HG02571 (cell line): ENCODE data around the gene PGAP6.
A peak's percentile ranks its signal among the peaks of the same experiment; 100 is the strongest.
"Not testable (repeated sequence)": the region's sequence is repeated elsewhere in the genome, so short reads cannot be mapped to it uniquely, and the experiment has no call there.

ENCODE experiments used
- ATAC-seq: cut with Tn5 transposase; IDR thresholded peaks from one replicate; pipeline ENCODE4 v1.9.1; 2021; ENCODE audit warnings: mild to moderate bottlenecking, moderate library complexity; ENCODE audit not compliant: unreplicated experiment

PGAP6 gene

DNA sequence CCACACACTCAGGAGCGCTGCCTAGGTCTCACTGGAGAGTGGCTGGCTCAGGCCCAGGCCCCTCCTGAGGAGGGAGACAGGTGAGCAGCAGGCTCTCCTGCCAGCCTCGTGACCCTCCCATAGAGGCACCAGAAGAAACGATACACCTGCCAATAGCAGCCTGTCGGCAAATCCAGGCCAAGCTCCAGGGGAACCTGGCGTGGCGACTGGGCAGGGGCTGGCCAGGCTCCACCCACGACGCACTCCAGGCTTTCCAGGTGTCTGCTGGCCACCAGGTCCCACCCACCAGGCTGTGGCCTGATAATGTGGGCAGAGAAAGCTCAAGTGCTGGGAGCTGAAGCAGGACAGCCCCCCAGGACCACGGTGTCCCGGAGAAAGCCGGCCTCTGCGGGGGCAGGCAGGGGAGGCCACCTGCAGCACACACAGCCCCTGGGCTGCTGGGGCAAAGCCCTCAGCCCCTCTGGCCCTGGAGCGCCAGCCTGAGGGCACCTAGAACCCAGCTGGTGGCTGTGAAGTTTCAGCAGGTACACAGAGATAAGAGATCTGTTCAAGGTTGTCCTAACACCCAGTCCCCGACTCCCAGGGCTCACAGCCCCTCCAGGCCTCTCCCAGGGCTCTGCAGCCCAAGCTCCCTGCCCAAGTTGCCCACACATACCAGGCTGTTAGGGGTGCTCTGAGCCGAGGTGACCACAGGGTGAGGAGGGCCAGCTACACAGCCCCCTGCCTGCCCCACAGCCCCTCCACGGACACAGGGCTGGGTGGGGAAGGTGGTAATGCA, 2.4 kb downstream of the PGAP6 start:
- no peak for ATAC-seq

DNA sequence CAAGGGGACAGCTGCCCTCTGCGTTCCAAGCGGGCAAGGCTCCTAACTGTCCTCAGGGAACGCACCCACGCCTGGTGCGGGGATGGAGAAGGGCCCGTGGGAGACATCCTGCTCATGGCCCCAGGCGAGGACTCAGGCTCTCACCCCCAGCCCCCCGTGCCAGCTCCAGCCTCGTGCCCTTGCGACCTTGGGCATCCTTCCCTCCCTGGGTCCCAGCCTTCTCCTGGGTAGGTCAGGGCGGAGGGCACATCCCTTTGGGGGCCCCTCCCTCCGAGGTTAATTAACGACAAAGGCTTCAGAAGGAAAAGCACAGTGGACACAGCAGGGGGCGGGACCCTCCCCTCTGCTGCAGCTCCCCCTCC, 3.0 kb downstream of the PGAP6 start:
- ATAC-seq = no peak

DNA sequence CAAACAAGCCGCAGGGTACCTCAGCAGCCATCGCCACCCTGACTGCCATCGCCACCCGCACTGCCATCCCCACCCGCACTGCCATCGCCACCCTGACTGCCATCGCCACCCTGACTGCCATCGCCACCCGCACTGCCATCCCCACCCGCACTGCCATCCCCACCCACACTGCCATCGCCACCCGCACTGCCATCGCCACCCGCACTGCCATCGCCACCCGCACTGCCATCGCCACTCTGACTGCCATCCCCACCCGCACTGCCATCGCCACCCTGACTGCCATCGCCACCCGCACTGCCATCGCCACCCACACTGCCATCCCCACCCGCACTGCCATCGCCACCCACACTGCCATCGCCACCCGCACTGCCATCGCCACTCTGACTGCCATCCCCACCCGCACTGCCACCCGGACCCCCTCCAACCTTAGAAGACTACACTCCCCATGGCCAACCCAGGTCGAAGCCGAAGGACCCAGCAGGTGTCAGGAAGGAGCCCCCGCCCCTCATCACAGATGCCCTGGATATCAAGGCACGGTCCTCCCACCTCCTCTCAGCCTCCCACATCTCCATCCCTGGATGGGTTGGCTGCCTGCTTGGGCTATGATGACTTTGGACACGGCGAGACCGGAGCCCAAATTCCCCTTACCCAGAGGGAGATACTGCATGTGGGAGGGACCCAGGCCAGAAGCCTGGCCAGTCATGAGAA, 3.5 kb downstream of the PGAP6 start:
- not testable (repeated sequence) for ATAC-seq

DNA sequence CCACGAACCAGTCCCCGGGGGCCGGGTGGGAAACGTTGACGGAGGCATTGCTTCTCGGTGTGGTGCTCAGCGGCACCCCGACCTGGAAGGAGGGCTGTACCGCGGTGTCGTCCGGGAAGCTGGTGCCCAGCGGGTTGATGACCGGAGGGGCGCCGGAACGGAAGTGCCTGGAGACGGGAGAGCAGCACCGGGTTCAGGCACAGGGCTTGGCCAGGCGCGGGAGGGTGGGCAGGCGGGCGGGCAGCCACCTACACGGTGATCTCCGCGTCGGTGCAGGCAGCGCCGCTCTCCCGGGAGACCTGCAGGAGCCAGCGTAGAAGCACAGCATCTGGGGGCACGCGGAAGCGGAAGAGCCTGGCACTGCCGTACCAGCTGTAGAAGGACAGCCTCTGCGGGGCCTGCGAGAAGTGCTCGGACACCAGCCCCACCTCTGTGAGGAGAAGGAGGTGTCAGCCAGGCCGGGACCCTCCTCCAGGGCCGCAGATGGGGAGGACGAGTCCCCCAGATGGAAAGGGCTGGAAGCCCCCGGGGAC, 4.3 kb downstream of the PGAP6 start:
- no peak for ATAC-seq

DNA sequence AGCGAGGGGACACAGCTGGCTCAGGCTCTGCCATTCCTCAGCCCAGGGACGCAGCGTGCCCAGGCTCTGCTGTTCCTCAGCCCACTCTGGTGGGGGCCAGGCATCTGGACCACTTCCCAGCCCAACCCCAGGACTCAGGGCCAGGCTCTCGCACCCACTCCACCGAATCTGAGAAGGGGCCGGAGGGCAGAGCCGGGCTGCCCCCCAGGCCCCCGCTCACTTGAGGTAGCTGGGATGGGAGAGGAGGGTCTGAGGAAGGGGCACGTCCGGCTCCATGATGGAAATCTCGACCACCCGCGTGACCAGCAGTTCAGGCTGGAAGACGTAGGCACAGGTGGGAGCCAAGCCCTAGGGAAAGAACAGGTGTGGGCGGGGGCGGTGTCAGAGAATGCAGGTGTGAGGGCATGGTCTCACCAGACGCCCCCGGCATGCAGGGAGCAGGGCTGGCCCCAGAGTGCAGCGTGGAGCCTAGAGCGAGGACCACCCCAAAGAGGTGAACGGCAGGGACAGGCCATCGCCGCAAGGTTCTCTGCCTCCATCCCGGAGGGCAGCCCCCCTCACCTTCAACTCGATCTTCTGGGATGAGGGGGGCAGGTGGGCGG, 4.9 kb downstream of the PGAP6 start:
- no peak for ATAC-seq

DNA sequence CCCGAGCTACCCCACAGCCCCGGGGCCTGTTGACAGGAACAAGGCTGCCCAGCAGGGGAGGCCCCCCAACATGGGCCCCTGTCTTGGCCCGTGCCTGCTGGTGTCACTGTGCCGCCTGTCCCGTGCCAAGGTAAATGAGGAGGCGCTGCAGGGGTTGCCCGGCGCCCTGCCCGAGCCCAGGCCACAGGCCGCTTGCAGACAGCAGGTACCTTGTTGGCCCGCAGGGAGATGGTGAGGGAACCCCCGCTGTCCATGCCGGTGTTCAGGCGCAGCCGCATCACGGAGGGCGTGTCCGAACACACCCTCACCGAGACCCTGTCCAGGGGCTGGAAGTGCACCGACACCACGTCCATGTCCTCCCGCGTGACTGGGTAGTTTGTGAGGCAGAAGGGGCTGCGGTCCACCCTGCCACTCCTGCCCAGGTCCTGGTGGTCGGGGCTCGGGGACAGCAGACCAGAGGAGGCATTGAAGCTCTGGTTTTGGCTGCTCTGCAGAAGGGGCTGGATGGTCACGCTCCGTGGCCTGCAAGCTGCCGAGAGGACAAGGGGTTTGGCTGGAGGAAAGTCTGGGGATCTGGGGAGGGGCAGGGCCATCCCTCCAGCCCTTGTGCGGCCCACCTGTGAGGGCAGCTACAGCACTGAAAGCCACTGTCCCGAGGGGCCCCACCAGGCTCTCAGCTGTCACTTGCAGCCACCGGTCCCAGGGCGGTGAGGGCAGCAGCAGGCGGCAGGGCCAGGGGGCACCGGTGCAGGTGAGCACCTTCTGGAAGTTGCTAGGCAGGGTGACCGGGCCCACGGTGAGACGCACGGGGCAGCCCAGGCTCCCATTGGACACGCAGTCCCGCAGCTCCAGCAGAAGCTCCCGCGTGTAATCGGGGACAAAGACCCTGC, 5.6 kb downstream of the PGAP6 start:
- ATAC-seq = no peak

DNA sequence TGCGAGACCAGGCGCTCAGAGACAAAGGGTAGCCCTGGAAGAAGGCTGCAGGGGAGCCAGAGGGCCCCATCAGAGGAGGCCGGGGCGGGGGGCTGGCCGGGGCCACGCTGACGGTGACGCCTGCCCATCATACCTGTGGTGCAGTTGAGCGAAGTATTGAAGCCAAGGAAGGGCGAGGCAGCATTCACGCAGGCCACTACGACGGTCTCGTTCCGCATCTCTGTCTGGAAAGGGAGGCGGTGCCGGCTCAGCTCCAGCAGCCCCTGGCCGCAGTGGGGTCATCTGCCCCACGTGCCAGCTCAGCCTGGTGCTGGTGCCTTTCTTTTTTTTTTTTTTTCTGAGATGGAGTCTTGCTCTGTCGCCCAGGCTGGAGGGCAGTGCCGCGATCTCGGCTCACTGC, 6.6 kb downstream of the PGAP6 start:
- ATAC-seq = no peak

DNA sequence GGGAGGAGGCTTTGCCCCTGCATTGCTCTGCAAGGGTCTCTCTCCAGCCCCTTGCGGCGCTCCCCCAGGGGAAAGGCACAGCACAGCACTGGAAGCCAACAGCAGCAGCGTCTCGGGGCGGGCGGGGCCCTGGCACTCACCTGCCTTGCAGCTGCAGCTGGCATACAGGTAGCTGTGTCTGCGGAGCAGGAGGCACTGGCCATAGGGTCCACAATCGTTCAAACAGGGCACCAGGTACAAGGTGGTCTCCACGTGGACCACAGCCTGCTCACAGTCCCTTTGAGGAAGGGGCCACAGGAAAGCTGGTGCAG, 7.2 kb downstream of the PGAP6 start:
- ATAC-seq = no peak

DNA sequence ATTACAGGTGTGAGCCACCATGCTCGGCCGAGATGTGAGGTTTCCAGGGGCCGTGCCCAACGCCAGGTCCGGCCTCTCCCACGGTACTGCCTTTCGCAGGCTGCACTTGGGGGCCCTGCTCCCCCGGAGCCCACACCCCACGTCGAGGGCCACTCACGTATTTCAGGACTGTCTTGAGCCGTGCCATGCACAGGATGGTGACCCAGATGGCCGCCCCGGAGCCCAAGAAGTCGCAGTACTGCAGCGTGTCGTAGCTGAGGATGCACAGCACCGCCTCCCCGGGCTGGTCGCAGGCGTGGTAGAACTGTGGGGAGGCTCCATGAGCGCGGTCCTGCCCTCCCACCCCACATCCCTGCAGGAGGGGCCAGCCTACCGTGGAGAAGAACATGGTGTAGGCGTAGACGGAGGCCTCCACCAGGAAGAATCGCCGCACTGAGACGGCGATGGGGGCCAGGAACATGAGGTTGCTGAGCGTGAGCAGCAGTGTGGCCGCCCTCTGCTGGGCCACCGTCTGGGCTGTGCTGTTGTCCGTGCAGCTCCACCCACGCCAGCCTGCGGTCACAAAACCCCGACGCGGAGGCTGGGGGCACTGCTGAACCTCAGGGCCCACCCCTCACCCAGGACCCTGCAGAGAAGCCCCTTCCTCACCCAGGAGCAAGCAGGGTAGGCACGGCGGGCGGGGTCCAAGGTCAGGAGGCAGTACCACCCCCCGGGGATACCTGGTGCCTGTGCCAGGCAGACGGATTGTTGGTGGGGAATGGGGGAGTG, 7.7 kb downstream of the PGAP6 start:
- no peak for ATAC-seq

DNA sequence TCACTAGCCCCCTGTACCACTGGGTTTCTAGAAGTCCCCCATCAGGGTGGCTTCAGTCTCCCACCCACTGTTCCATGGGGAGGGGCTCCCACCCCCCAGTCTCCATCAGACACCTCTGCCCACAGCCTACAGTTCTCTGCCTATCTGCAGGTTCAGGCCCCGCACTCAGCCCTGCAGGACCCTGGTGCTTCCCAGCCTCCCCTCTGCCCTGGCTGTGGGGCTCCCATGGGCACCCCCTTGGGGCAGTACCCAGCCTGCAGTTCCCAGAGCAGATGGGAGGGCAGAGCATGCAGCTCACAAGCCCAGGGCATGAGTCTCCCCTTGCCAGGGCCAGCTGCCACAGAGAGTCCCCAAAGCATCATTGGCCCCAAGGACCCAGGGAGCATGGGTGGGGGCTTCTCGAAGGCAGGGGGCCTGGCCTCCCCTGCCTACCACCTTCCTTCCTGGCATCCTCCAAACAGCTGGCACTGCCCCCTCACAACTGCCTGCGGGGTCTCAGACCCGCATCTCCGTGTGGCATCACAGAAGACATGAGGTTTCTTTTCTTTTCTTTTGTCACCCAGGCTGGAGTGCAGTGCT, 8.7 kb downstream of the PGAP6 start:
- ATAC-seq = no peak

DNA sequence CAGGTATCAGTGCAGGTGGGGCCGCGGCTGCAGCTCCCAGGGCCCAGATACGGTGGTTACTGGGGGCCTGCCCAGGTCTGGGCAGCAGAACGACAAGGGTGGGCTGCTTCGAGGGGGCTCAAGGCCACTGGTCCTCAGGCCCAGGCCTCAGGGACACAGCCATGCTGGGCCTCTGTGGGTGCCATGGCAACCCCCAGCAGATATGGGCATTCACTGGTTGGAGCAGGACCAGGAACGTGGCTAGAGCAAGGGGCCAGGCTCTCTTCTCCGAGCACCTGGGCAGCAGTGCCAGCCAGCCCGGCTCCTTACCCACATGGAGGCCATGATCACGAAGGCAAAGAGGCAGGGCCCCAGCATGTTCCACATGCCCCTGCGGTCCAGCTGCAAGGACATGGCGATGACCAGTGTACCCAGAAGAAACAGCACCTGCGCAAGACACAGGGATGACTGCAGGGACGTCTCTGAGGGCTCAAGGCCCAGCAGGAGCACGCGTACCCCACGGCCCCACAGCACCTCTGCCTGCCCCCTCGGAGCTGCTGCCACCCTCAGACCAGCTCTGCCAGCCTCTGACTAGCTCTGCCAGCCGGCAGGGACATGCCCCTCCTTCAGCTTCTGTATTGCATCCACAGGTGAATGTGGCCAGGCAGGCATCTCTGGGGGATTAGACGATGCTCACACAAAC, 9.3 kb downstream of the PGAP6 start:
- ATAC-seq = no peak

DNA sequence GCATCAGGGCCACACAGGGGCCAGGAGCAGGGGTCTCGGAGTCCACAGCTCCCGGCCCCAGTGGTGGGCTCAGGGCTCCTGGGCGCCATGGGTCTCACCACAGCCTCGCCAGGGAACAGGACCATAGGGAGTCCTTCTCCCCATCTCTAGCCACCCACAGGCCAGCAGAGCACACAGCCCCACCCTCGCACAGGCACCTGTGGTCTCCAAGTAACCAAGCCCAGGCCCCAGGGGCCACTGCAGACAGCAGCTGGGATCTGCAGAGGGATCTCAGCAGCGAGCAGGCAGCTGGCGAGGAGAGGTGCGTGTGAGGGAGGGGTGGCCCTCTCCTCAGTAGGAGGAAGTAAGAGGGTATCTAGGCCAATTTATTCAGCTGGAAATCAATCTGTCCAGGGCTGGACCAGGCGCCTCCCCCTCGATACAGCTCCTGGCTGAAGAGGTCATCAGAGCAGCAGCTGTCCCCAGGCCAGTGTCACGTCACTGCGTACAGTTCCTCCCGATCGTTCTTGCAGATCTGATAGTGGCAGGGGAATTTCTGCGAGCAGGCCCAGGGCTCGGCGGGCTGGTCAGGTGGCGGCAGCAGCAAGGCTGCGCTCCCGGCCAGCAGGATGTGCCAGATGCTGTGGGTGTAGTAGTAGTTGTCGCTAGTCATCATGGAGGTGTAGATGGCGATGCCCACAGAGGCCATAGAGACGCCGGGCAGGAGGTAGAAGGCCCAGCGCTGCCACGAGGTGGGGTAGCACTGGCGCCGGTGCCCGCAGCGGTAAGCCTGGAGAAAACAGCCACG, 10.1 kb downstream of the PGAP6 start:
- ATAC-seq = no peak

DNA sequence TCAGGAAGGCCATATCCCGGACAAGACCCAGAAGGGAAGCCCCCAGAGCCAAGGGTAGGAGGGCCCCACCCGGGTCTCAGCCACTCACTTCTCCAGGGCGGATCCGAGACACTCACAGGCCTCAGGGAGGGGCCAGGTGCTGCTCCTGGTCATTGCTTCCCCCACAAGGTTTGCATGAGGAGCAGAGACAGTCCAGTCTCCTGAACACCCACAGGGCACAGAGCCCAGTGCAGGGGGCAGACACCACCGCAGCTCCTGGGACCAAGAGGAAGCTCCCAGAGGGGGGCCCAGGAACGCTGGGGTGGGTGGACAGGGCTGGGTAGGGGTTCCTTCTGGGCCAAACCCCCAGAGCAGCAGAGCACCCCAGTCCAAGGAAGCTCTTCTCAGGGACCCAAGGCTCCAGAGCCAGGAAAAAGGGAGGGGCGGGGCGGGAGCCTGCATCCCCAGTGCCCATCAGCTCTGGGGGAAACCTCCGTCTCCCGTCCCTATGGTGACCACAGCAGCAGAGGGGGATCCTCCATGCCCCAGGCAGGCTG, 10.7 kb downstream of the PGAP6 start:
- ATAC-seq = no peak

DNA sequence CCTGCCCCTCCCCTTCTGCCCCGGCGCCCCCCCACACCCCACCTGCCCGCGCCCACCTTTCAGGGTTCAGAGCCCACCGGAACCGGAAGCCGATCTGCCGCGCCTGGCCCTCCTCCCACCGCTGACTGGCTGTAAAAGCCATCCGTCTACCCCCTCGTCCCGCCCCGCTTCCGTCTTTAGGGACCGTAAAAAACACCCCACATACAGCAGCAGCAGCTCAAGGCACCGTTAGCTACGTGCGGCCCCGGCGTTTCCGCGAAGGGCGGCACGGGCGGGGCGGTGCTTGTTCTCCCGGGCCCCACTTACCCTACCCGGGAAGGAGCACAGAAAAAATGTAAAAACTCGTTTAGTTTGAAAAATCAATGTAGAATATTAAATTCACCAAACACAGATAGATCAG, 11.3 kb downstream of the PGAP6 start, which contains the start of gene MRPL28:
Gene MRPL28 (minus strand): TSS at position 96 of the 400 bp plus-strand sequence. CDS start 320 bp downstream, outside the sequence.
- peak; percentile 79 for ATAC-seq

DNA sequence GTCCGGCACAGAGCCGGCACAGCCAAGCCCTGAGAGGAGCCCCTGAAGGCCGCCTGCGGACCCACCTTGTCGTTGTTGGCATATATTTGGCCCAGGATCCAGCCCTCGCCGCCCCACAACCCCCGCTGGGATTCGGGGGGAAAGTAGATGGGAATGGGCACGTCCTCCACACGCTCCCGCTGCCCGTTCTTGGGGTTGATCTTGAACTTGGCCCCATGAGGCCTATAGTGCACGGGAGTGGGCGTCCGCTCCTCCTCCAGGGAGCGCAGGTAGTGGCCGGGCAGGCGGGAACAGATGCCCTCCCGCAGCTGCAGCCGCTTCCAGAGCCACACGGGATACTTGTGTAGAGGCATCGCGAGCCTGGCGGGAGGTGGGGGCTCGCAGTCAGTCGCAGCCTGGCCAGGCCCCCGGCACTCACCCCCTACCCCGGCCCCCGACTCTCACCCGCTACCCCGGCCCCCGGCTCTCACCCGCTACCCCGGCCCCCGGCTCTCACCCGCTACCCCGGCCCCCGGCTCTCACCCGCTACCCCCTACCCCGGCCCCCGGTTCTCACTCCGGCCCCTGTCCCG, 11.8 kb downstream of the PGAP6 start:
- no peak for ATAC-seq

DNA sequence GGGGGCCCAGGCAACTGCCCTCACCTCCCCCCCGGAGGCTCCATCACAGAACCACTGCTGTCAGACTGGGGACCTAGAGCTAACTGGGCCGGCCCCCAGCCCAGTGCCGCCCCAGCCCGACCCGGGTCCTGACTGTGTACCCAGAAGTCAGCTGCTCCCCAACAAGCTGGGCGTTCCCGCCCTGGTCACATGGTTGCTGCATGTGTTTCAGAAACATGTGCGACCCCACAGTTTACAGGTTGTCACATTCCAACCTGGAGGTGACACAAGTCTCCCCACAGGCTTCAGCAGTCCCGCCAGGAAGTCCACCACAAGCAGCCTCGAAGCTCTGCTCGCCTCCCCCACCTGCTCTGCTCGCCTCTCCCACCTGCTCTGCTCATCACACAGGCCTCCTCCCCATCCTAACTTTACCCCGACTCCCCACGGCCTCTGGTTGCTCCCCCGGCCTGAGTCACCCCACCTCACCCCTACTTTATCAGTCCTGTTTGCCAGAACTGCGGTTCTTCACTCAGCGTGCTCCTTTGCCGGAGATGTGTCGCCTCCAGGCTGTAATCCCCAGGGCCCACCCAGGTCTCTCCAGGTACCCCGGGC, 12.4 kb downstream of the PGAP6 start:
- no peak for ATAC-seq

DNA sequence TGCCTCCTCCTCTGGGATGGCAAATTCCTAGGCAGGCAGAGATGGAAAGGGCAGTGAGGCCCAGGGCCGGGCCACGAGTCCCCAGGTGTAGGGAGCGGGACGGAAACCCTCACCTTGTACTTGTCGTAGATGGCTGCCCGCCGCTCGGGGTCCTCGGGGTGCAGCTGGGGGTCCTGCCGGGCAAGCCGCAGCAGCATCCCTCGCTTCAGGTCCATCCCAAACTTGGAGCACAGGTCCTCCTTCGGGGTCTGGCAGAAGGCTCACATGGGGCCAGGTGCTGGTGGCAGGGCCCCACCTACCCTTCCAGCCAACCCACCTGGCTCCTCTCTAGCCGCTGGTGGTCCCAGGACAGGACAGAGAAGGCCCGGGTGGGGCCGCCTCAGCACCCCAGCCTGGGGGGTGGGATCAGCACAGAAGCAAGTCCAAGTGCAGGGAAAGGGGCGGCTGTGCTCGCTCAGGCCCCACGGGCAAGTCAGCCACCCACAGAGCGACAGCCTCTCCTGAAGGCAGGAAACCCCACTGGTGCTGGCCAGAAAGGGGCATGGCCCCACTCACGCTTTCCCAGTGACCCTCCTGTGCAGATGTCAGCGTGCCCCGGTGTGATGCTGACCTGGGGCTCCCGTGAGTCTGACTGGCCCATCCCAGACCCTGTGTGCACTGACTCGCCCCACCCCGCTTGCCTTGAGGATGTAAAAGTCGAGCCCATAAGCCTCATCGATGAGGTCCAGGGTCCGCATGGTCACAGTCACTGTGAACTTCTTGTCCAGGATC, 13.2 kb downstream of the PGAP6 start:
- ATAC-seq = no peak
